Measurements from ENCODE around the gene PBX3.

GRCh38 chr9:125843646-125844045 lies 96.5 kb downstream of the PBX3 start:
- TF ChIP-seq POLR2A (IDR thresholded peaks at IDR 0.05; ENCODE audit: low read length): no peak
- TF ChIP-seq GATA1 (IDR thresholded peaks at IDR 0.05; ENCODE audit: low read depth, low read length): no peak
